Tibial nerve (tissue), 4 donors: ENCODE measurements around the gene NELFB. TPM values are rescaled to one million over a fixed set of nuclear protein-coding genes. Genes with fewer than 3 reads are reported as not detected.
A peak's percentile ranks its signal among the peaks of the same experiment; 100 is the strongest.

Source experiments
- DNase-seq, 2 donors: peaks; one replicate each; pipeline ENCODE4 v3.0.0-alpha.2; 2019; ENCODE audit warnings: low spot score in 2 of 2
- H3K27ac ChIP-seq, 4 donors: fragments of 200-600 bp; sonication (generic) in 3 of 4; one replicate each; pipeline ENCODE4 v1.5.1; 2017 to 2019; ENCODE audit warnings: mild to moderate bottlenecking in 1 of 4
- H3K27me3 ChIP-seq, 2 donors: fragments of 200-600 bp; sonication (generic) in 1 of 2; one replicate each; pipeline versions ENCODE4 v1.5.1 to v1.6.0; 2017 to 2019
- H3K36me3 ChIP-seq, 3 donors: fragments of 200-600 bp; sonication (generic); one replicate each; pipeline ENCODE4 v1.5.1; 2018 to 2019
- H3K4me1 ChIP-seq, 4 donors: fragments of 200-600 bp; sonication (generic) in 3 of 4; one replicate each; pipeline ENCODE4 v1.5.1; 2017 to 2019
- H3K4me3 ChIP-seq, 4 donors: fragments of 200-600 bp; sonication (generic) in 3 of 4; one replicate each; pipeline ENCODE4 v1.5.1; 2017 to 2019; ENCODE audit warnings: mild to moderate bottlenecking in 1 of 4, moderate library complexity in 1 of 4
- H3K9me3 ChIP-seq, 4 donors: fragments of 200-600 bp; sonication (generic) in 3 of 4; one replicate each; pipeline ENCODE4 v1.5.1; 2017 to 2019
- CTCF ChIP-seq, 5 experiments: fragments of 200-600 bp in 3 of 5; fragments of 450-650 bp in 2 of 5; sonication (generic) in 3 of 5; IDR thresholded peaks; one replicate each; pipeline ENCODE4 v1.5.1; 2016 to 2019; ENCODE audit warnings: antibody characterized with exemption in 5 of 5, mild to moderate bottlenecking in 3 of 5, moderate library complexity in 2 of 5
- EP300 ChIP-seq, 2 donors: sonication (generic); formaldehyde crosslinking; IDR thresholded peaks; one replicate each; pipeline ENCODE4 v1.6.1; 2017; ENCODE audit warnings: antibody characterized with exemption in 2 of 2, mild to moderate bottlenecking in 1 of 2
- POLR2A ChIP-seq, 2 donors: fragments of 450-650 bp; IDR thresholded peaks; one replicate each; pipeline ENCODE4 v1.6.1; 2017; ENCODE audit warnings: antibody characterized with exemption in 2 of 2, mild to moderate bottlenecking in 2 of 2, moderate library complexity in 2 of 2
- WGBS, 2 donors: methylation state at CpG; one replicate each; pipeline ENCODE4 v1.1.5; 2018; 5-methylcytosine and 5-hydroxymethylcytosine counted together
- total RNA-seq, 4 donors: library from RNA; depleted of rRNA; stranded (reverse); fragments of >200 nt; gene quantifications; one replicate each; pipeline ENCODE4 v1.1.0, GENCODE V29; 2016

Gene NELFB
- total RNA-seq, 4 donors from 2014 or later = 29.7 to 52.0 (median 38.7) TPM

- H3K9me3 ChIP-seq = no peaks in the 10 kb centered on the region
- 1 to 2% methylated on average over 35 to 43 of the region's 63 CpGs for WGBS, 2 donors
- peak overlapping the region; percentile 66 to 93 (median 83) for H3K4me3 ChIP-seq
- H3K27ac ChIP-seq = peak overlapping the region; percentile 77 to 97 (median 90)
- DNase-seq = peak; percentile 94 to 96
- TF ChIP-seq EP300 (IDR thresholded peaks at IDR 0.05) (peak; percentile 79 to 93), POLR2A (IDR thresholded peaks at IDR 0.05) (peak in 1 of 2 donors; percentile 24), CTCF (IDR thresholded peaks at IDR 0.05) (peak in 1 of 5 experiments; percentile 38)
- no peaks in the 10 kb centered on the region for H3K36me3 ChIP-seq
- H3K27me3 ChIP-seq = peaks cover 0 to 20% of the 10 kb centered on the region in 2 donors
- peaks cover 0 to 70% (median 30%) of the 10 kb centered on the region in 4 donors for H3K4me1 ChIP-seq
These were observed 31.8 kb upstream of the NELFB start for GRCh38 chr9:137223078-137223970.

GRCh38 chr9:137224830-137225694 is 30.1 kb upstream of the NELFB start, which contains the start of gene CYSRT1:
Gene CYSRT1 (plus strand): TSS chr9:137225174. CDS start chr9:137225622, 448 bp downstream.
- TF ChIP-seq POLR2A (IDR thresholded peaks at IDR 0.05) (no peak), CTCF (IDR thresholded peaks at IDR 0.05) (no peak), EP300 (IDR thresholded peaks at IDR 0.05) (no peak)
- peaks cover 0 to 37% of the 10 kb centered on the region in 2 donors for H3K27me3 ChIP-seq
- peaks cover 0 to 53% (median 26%) of the 10 kb centered on the region in 4 donors for H3K4me1 ChIP-seq
- H3K9me3 ChIP-seq = no peaks in the 10 kb centered on the region
- 30 to 51% methylated on average over 17 to 18 of the region's 23 CpGs for WGBS, 2 donors
- H3K4me3 ChIP-seq = peak within 1 kb of the TSS; percentile 66 to 93 (median 83)
- H3K36me3 ChIP-seq = no peaks in the 10 kb centered on the region
- DNase-seq = no peak
- H3K27ac ChIP-seq = peak within 1 kb of the TSS in 3 of 4 donors; percentile 87 to 97 (median 94)

GRCh38 chr9:137225699-137226331 is 29.3 kb upstream of the NELFB start:
- Histone ChIP-seq H3K36me3 (no peaks in the 10 kb centered on the region), H3K9me3 (no peaks in the 10 kb centered on the region), H3K4me3 (no peak overlapping the region), H3K27ac (no peak overlapping the region), H3K4me1 (peaks cover 0 to 46% (median 26%) of the 10 kb centered on the region in 4 donors), H3K27me3 (peaks cover 0 to 45% of the 10 kb centered on the region in 2 donors)
- DNase-seq = no peak
- TF ChIP-seq EP300 (IDR thresholded peaks at IDR 0.05) (no peak), CTCF (IDR thresholded peaks at IDR 0.05) (no peak), POLR2A (IDR thresholded peaks at IDR 0.05) (no peak)
- WGBS, 2 donors = 84 to 88% methylated on average over 6 to 9 of the region's 21 CpGs

GRCh38 chr9:137226338-137227053 is 28.6 kb upstream of the NELFB start:
- WGBS, 2 donors = 65 to 66% methylated on average over 12 to 18 of the region's 18 CpGs

More at GRCh38 chr9:137226338-137227053, 28.6 kb upstream of the NELFB start:
- H3K27ac ChIP-seq = peak overlapping the region in 1 of 4 donors; percentile 17
- H3K27me3 ChIP-seq = peaks cover 0 to 51% of the 10 kb centered on the region in 2 donors
- DNase-seq = no peak
- peaks cover 0 to 39% (median 21%) of the 10 kb centered on the region in 4 donors for H3K4me1 ChIP-seq
- H3K36me3 ChIP-seq = no peaks in the 10 kb centered on the region
- no peaks in the 10 kb centered on the region for H3K9me3 ChIP-seq
- no peak overlapping the region for H3K4me3 ChIP-seq
- TF ChIP-seq EP300 (IDR thresholded peaks at IDR 0.05) (no peak), POLR2A (IDR thresholded peaks at IDR 0.05) (no peak), CTCF (IDR thresholded peaks at IDR 0.05) (no peak)
